HG02970 (cell line): Measurements from ENCODE around the gene GALNS.
"Not testable (repeated sequence)": the region's sequence is repeated elsewhere in the genome, so short reads cannot be mapped to it uniquely, and the experiment has no call there.

Experiments
- ATAC-seq: cut with Tn5 transposase; IDR thresholded peaks from one replicate; pipeline ENCODE4 v1.9.1; 2021; ENCODE audit warnings: mild to moderate bottlenecking, moderate library complexity, moderate number of reproducible peaks; ENCODE audit not compliant: unreplicated experiment, low FRiP score

GALNS gene, protein sequence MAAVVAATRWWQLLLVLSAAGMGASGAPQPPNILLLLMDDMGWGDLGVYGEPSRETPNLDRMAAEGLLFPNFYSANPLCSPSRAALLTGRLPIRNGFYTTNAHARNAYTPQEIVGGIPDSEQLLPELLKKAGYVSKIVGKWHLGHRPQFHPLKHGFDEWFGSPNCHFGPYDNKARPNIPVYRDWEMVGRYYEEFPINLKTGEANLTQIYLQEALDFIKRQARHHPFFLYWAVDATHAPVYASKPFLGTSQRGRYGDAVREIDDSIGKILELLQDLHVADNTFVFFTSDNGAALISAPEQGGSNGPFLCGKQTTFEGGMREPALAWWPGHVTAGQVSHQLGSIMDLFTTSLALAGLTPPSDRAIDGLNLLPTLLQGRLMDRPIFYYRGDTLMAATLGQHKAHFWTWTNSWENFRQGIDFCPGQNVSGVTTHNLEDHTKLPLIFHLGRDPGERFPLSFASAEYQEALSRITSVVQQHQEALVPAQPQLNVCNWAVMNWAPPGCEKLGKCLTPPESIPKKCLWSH

DNA sequence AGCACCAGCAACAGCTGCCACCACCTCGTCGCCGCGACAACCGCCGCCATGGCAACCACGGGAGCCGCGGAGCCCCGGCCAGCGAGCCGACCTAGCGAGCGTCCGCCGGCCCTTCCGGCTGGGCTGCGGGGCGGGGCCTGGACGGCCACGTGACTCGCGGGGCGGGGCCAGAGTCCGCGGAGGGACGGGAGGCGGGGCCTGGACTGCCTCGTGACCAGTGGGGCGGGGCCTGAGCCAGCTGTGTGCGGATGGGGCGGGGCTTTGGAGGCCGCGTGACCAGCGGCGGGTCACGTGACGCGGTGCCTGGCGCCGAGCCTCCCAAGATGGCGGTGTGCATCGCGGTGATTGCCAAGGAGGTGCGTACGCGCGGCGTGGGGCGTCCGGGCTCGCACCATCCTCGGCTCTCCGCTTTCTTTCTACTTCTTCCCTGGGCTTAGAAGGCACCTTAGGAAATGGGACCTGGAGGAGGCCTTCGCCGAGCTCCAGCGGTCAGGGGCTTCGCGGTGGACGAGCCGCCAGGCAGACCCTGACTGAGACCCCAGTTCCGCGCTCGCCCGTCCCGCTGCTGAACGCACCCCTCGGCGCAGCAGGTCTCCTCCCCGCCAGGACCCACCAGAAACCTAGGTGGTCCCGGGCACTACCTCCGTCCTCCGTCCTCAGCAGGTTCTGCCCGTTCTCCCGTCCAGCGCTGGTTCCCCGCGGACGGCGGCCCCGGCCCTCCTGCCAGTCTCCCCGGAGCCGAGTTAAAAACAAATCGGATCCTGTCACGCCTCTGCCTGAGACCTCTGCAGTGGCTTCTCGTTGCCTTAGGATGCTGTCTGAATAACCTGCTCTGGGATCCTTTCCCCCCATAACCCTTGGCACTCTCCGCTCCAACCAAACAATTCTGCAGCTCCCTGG lies at the start of gene GALNS, which contains the start of gene TRAPPC2L:
Gene GALNS (minus strand): TSS at position 120 of the 900 bp plus-strand sequence. CDS start 70 bp downstream, at position 50.
Gene TRAPPC2L (plus strand): TSS at position 300 of the 900 bp plus-strand sequence. CDS start 24 bp downstream, at position 324.
- ATAC-seq = peak; percentile 91

DNA sequence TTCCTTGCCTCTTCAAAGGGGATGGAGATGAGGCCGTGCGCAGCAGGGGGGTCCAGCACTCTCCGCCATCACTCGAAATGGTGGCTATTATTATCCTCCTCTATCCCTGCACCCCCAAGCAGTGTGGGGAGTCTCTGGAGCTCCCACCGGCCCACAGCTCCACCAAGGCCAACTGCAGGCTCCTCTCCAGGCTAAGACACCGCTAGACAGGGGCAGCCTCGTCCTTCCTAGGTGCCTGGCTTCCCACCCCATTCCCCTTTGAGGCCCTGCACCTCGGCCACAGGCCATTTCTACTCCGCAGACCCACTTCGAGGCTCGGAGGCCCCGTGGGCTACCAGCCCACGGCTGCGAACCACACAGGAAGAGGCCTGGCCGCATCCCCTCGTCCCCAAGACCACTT lies 49.3 kb upstream of the GALNS start:
- ATAC-seq = no peak

DNA sequence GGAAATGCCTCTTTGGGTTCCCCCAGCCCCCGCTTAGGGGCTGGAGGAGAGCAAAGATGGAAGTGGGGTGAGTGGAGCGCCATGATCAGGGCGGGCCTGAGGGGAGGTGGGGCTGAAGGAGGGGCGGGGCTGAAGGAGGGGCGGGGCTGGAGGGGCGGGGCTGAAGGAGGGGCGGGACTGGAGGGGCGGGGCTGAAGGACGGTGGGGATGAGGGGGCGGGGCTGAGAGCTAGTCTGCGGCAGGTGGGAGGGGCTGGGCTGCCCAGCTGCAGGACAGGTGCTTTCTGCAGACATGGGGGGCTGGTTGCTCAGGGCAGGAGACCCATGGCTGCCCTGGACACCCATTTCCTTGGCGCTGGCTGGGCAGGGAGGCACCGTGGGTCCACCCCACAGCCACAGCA lies 48.8 kb upstream of the GALNS start:
- no peak for ATAC-seq

DNA sequence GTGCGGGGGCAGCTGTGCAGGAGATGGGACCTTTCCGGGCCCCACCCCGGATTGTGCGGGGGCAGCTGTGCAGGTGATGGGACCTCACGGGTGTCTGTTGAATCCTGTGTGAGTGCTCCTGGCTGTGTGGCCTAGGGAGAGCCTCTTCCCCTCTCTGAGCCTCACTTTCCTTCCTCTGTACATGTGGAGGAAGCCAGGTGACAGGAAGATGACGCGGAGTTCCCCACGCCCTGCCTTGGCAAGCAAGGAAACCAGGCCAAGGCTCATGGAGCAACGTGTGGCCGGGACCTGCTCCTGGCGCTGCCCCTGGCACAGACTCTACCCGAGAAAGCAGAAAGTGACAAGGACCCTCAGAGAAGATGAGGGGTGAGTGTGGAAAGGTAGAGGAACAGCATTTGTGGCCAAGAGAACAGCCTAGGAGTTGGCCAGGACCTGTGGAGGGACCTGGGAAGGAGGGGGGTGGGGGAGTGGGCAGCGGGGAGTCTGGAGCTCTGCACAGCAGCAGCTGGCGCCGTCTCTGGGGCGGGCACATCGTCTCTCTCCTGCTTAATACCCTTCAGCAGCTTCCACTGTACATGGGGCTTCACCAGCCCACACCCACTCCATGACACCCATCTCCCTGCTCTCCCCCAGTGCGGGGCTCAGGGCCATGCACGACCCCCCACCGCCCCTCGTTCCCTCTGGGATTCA lies 48.1 kb upstream of the GALNS start:
- no peak for ATAC-seq

DNA sequence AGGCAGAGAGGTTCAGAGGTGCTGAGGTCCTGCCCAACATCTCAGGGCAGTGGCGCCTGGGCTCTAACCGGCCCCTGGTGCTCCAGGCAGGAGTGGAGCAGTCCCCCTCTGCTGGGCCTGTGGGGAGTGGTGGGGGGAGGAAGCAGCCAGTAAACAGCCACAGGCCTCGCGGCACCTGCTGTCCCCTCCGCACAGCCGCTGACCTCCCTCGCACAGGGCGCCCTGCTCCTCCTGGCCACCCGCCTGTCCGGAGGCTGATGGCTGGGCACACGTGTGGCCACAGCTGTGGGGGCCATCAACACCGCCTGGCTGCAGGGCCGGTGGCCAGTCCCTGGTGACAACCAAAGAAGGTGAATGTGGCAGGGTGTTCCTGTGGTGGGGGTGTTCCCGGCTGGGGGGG lies 46.5 kb upstream of the GALNS start:
- no peak for ATAC-seq

DNA sequence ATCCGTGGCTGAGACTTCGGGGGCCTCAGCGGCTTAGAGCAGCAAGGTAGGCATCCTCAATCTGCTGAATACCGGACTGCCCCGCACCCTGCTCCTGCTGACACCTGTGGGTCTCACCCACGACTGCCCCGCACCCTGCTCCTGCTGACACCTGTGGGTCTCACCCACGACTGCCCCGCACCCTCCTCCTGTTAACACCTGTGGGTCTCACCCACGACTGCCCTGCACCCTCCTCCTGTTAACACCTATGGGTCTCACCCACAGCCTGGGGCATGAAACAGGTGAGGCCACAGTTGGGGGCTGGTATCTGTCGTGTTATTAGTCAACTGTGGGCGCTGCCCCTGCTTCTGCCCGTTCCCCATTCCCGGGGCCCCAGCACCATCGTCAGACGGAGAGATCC lies 46.0 kb upstream of the GALNS start:
- no peak for ATAC-seq

DNA sequence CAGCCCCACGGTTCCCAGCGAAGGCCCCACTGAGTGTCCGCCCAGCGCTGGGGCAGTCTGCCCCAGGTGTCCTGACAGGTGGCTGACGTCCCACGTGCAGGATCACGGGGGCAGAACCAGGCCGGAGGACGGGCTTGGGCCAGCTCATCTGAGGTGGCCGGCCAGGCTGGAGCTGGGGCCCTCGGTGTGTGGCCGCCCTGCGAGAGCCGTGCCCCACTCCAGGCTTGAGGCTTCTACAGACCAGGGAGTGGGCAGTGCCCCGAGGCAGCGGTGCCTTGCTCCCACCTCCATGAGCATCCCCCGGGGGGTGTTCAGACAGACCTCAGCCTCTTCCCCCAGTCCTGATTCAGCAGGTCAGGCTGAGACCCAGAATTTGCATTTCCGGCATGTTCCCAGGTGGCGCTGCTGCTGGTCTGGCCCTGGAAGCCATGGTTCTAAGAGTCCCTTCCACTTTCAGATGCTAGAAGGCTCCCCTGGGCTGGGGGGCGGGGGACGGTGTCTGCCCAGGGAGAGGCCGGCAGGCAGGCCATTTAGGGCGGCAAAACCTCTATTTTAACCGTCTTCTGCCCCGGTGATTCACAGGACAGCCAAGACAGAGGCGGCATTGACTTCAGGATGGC lies 45.1 kb upstream of the GALNS start:
- no peak for ATAC-seq

DNA sequence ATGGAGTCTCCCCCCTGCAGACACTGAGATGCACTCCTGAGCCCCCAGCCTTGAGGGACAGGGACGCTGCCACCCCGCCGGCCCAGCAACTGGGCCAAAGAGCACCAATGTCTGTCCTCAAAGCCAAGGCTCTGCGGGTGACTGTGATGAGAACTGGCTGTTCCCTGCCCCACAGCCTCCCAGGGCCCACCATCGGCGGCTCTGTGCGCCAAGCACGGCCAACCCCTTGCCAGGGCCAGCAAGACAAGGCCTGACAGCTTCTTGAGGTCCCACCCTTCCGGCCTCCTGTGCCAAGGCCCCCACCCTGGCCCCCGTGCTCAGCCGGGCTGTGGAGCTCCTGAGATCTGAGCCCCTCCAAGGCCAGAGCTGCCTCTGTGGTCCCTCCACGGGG lies 43.9 kb upstream of the GALNS start:
- ATAC-seq = no peak

DNA sequence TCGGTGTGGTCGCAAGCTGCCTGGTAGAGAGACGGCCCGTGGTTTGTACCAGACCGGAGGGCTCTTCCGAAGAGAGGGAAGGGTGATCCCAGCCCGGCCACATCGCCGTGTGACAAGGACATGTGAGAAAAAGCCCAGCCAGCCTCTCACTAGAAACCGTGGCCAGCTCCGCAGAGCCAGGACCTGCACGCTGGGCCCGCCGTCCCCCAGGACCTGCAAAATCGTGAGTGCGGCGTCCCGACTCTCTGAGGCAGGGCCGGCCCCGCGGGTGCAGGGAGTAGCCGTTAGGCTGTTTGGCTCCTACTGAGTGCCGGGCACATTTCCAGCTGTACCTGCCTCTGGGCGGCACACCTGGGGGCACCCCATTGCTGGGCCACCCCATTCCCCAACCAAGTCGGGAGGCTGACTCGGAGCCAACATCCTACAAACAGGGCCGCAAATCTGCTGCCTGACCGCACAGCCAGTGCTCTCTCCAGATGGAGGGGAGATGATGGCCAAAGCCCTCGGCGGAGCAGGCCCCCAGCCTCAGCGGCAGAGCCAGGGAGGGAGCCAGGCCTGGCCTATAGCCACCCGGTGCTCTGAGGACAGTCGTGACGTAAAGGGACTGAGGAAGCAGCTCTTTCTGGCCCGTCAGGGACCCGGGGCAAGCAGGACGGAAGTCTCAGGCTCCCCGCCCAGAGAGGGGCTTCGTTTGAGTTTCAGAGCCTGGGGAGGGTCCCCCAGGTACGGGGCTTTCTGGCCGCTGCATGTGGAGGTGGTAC lies 43.3 kb upstream of the GALNS start:
- no peak for ATAC-seq

DNA sequence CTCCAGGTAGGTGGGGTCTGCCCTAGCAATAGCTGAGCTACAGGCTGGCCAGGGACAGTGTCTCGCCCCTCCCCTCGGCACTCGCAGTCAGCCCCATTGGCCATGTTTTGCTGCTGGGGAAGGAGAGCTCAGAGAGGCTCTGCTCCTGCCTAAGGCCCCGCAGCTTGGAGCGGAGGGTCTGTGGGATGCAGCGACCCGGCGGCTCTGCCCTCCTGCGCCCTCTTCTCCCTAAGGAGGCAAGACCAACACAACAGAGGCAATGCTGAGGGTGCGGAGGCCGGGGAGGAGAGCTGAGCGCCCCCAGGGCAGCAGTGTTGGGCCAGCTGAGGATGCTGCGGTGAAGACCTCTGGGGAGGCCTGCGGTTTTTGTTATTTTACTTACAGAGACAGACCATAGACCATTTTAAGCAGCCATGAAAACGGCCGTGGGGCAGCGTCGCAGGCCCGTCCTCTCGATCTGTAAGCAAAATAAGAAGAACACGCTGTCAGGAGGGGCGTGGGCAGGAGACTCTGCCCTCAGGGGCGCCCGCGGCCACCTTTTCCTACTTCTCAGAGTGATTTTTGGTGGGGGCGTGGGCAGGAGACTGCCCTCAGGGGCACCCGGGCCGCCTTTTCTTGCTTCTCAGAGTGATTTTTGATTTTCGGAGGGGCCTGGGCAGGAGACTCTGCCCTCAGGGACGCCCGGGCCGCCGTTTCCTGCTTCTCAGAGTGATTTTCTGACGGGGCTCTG lies 41.1 kb upstream of the GALNS start:
- ATAC-seq = no peak

DNA sequence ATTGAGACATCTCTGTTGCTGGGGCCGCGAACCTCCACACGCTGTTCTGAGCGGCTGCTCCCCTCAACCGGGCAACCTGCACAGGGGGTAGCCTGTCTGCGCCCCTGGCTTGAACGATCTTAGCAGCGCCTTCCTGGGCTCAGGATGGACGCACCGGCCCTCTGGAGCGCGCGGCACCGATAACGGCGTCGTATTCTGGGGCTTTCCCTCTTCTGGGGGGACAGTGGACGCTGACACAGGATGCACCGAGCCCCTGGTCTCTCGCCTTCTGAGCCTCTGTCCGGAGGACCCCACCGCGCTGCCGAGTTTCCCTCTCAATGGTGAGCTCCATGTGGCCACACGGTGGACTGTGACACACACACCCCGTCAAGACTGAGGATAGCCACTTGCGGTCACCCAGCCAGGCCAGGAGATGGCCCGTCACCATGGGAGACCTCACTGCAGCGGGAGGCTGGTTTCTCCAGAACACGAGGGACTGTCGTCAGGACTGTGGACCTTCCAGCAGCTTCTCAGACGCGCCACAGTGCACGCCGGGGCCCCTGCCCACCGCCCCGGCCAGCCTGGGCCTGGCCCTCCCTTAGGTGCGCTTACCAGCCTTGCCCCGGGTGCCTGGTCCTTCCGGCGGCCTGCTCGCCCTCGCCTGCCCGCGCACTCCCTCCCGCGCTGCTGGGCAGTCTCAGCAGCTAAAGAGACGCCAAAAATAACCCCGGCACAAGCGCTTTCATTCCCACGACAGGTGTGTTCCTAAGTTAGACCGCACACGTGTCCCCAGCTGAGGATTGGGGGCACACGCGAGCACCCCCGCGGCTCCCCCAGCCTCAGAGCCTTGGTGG lies 39.7 kb upstream of the GALNS start:
- ATAC-seq = no peak

DNA sequence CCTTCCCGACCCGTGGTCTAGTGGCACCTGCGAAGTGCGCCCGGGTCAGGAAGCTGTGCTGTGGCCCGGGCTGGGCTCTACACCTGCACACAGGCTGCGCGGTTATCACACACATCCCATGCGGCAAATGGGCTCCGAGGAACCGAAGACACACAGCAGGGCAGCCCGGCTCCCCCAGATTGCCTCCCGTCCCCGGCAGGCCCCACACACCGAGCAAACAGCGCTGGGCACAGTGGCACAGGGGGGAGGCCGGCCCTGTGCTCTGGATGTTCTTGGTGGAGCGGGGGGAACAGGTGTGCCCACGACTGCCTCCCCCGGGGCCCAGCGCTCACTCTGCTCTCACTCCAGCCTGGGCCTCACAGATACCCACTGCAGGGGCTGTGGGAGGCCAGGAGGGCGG lies 38.6 kb upstream of the GALNS start:
- no peak for ATAC-seq

DNA sequence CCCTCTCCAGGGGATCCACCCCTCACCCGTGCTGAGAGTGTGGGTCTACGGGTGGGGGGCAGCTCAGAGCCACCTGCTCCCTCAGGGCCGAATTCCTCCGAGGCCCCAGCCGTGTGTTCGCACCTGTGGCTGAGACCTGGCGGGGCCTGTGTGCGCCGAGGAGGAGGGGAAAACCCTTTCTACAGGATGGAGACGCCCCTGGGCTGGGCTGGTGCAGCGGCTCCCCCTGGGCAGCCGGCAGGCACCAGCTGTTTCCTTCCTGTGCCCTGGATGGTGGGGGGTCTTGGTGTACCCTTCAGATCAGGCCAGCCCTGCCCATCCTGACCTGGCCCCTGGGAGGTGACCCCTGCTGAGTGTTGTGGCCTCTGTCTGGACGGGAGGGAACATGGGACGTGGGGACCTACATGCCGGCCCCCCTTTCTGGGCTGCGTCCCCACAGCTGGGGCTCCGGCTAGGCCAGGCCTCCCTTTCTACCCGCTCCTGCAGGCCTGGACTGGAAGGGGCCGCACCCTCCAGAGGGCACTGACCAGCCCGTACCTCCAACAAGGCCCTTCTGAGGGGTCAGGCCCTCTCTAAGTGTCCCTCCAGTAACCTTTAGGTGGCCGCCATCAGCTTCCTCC lies 38.0 kb upstream of the GALNS start:
- ATAC-seq = no peak

DNA sequence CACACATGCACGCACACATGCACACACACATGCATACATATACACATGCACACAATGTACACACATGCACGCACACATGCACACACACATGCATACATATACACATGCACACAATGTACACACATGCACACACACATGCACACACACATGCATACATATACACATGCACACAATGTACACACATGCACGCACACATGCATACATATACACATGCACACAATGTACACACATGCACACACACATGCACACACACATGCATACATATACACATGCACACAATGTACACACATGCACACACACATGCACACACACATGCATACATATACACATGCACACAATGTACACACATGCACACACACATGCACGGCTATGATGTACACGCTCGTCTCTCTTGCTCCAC lies 37.5 kb upstream of the GALNS start:
- not testable (repeated sequence) for ATAC-seq

DNA sequence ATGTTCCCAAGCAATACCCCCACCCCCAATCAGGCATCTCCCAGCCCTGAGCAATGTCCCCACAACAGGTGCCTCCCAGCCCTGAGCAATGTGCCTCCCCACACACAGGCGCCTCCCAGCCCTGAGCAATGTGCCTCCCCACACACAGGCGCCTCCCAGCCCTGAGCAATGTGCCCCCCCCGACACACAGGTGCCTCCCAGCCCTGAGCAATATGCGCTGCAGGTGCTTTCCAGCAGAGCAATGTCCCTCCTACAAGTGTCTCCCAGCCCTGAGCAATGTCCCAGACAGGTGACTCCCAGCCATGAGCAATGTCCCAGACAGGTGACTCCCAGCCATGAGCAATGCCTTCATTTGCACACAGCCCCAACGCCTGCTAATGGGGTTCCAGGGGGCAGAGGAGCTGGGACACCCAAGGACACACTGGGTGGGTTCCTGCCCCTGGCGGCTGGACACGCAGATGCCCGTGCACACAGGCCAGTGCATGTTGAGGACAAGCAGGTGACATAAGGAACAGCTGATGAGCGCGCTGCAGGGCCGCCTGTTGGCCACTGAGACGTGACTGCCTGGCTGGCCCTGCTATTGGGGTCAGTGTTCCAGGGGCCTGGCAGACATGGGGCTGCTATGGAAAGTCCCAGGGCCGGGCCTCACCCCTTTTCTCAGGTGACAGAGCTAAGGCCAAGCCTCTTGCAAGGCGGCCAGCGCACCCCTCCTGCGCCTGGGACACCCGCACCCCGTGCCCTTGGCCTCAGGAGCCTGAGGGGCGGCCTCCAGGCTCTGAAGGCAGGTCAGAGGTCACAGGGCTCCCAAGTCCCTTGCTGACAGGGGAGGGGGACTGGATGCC lies 36.6 kb upstream of the GALNS start:
- no peak for ATAC-seq

DNA sequence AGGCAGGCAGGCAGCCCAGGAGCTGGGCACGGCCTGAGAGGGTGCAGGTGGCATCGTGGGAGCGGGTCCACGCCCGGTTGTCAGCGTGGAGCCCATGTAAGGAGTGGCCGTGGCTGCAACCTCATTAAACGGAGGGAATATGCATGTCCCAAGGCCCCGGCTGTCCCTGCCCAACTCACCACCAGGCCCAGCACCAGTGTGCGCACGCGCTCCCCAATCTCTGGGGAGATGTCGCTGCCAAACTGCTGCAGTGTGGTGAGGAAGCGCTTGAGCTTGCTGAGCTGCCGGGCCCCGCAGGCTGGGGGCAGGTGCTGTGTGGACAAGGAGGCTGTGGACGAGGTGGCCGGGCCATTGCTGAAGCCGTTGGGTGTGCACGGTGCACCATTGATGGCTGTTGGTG lies 35.3 kb upstream of the GALNS start:
- ATAC-seq = no peak

DNA sequence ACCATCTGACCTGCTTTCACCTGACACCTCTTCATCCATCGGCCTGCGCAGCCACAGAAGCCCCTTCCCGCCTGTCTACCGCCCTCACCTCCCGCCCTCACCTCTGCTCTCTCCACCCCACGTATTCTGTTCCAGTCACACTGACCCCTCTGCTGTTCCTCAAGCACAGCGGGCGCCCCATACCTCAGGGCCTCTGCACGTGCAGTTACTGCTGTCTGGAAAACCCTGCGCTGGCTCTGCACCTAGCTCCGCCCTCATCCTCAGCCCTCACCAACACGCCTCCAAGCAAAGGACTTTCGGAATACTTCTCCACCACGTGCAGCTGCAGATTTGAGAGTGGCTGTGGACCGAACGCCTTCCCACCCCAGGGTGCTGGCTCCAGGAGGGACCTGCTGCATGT lies 34.3 kb upstream of the GALNS start:
- no peak for ATAC-seq
